C1 segment of cervical spinal cord (tissue), 14 donors: ENCODE measurements around the gene F11.
"Not testable (repeated sequence)": the region's sequence is repeated elsewhere in the genome, so short reads cannot be mapped to it uniquely, and the experiment has no call there.

Experiments
- DNase-seq, 14 donors: peaks; one replicate each; lab custom pipeline; 2025; lab: John Stamatoyannopoulos, UW

F11 gene

GRCh38 chr4:186298031-186298647, 32.1 kb downstream of the F11 start:
- DNase-seq, result no peak

- DNase-seq, result no peak
These were observed 33.3 kb downstream of the F11 start for GRCh38 chr4:186299291-186299690.

GRCh38 chr4:186300659-186301390, 34.8 kb downstream of the F11 start:
- no peak for DNase-seq

- DNase-seq, result no peak
These were observed 38.2 kb downstream of the F11 start for GRCh38 chr4:186304216-186304615.

- peak in 1 of 14 donors; percentile 25 for DNase-seq
These were observed 39.0 kb downstream of the F11 start for GRCh38 chr4:186304866-186305505.

- no peak for DNase-seq
These were observed 41.5 kb downstream of the F11 start for GRCh38 chr4:186307497-186307896.

GRCh38 chr4:186307916-186308315, 41.9 kb downstream of the F11 start:
- DNase-seq, result no peak

GRCh38 chr4:186318481-186318880, 52.5 kb downstream of the F11 start:
- DNase-seq, result no peak

- DNase-seq, result not testable (repeated sequence)
These were observed 58.7 kb downstream of the F11 start for GRCh38 chr4:186324660-186325059.

- DNase-seq, result no peak
These were observed 60.4 kb downstream of the F11 start for GRCh38 chr4:186326391-186326790.

GRCh38 chr4:186329372-186329771, 63.4 kb downstream of the F11 start:
- no peak for DNase-seq

- no peak for DNase-seq
These were observed 64.4 kb downstream of the F11 start for GRCh38 chr4:186330368-186330767.

GRCh38 chr4:186335793-186336192, 69.8 kb downstream of the F11 start:
- no peak for DNase-seq
